ENCODE measurements around the gene ARGFX. TPM values are rescaled to one million over a fixed set of nuclear protein-coding genes. Genes with fewer than 3 reads are reported as not detected.

Gene ARGFX
- total and polyA plus RNA-seq, 9 of the 15 experiments (the other 6 are each of a cell fraction or from before 2014, with no cell fraction given): not detected

- TF ChIP-seq ZBTB2 (IDR thresholded peaks at IDR 0.05) (no peak), ZNF586 (CRISPR knock-in tag; conservative IDR thresholded peaks at IDR 0.05) (no peak), TAF1 (IDR thresholded peaks at IDR 0.05; ENCODE audit: control insufficient read depth, extremely low read depth, insufficient read depth, low read length, severe bottlenecking) (peak; percentile 80), ZEB2 (IDR thresholded peaks at IDR 0.05) (no peak), PATZ1 (CRISPR knock-in tag; IDR thresholded peaks at IDR 0.05; ENCODE audit: borderline replicate concordance) (no peak), ZNF75A (CRISPR knock-in tag; IDR thresholded peaks at IDR 0.05) (no peak), BACH1 (tag; IDR thresholded peaks at IDR 0.05) (no peak), ZNF609 (CRISPR knock-in tag; IDR thresholded peaks at IDR 0.05; ENCODE audit: borderline replicate concordance) (no peak), ZNF696 (CRISPR knock-in tag; conservative IDR thresholded peaks at IDR 0.05) (no peak), EWSR1 (IDR thresholded peaks at IDR 0.05; ENCODE audit: borderline replicate concordance, low read depth, partially characterized antibody) (no peak), CTCFL (IDR thresholded peaks at IDR 0.05; ENCODE audit: borderline replicate concordance, insufficient read depth, low read depth, low read length, poor library complexity, severe bottlenecking) (no peak), GATAD2B (IDR thresholded peaks at IDR 0.05; ENCODE audit: borderline replicate concordance) (no peak)
- TF ChIP-seq, protein P1, sequence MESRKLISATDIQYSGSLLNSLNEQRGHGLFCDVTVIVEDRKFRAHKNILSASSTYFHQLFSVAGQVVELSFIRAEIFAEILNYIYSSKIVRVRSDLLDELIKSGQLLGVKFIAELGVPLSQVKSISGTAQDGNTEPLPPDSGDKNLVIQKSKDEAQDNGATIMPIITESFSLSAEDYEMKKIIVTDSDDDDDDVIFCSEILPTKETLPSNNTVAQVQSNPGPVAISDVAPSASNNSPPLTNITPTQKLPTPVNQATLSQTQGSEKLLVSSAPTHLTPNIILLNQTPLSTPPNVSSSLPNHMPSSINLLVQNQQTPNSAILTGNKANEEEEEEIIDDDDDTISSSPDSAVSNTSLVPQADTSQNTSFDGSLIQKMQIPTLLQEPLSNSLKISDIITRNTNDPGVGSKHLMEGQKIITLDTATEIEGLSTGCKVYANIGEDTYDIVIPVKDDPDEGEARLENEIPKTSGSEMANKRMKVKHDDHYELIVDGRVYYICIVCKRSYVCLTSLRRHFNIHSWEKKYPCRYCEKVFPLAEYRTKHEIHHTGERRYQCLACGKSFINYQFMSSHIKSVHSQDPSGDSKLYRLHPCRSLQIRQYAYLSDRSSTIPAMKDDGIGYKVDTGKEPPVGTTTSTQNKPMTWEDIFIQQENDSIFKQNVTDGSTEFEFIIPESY (CRISPR knock-in tag; IDR thresholded peaks at IDR 0.05): no peak
Measured at GRCh38 chr3:121545574-121546455, 21.9 kb upstream of the ARGFX start, which contains the start of gene POLQ (continued).

All from K562 (cell line).